ENCODE results near the gene RIT2. TPM values are rescaled to one million over a fixed set of nuclear protein-coding genes. Genes with fewer than 3 reads are reported as not detected.

Gene RIT2
- total and polyA plus RNA-seq, 2 of the 4 experiments (the other 2 are of a cell fraction) = not detected

- in situ Hi-C loops (cut with MboI; ENCODE audit: low sequenced_read_pairs) = no loop called here
Measured at GRCh38 chr18:43116699-43117294, 1.3 kb upstream of the RIT2 start.

More at GRCh38 chr18:43116699-43117294, 1.3 kb upstream of the RIT2 start:
- WGBS, 2 experiments (ENCODE audit: extremely low coverage in 2 of 2, insufficient read length in 1 of 2) = no CpG with 5 or more reads among the region's 2 CpGs
- no peak overlapping the region for H3K56ac ChIP-seq (ENCODE audit: extremely low read depth, insufficient read depth, low read length)
- DNase-seq = no peak
- TF ChIP-seq RCOR1 (IDR thresholded peaks at IDR 0.05; ENCODE audit: insufficient replicate concordance, low read length) (no peak), SMC3 (IDR thresholded peaks at IDR 0.05; ENCODE audit: low read depth, low read length) (no peak), BHLHE40 (IDR thresholded peaks at IDR 0.05; ENCODE audit: low read depth, low read length) (no peak), RAD21 (IDR thresholded peaks at IDR 0.05; ENCODE audit: low read length) (no peak), POLR2A (IDR thresholded peaks at IDR 0.05; ENCODE audit: low read depth, low read length) (no peak), RFX5 (IDR thresholded peaks at IDR 0.05; ENCODE audit: low read depth, low read length) (no peak), CTCF (conservative IDR thresholded peaks at IDR 0.05; ENCODE audit: low read depth, low read length) (no peak), NFE2L2 (IDR thresholded peaks at IDR 0.05; ENCODE audit: low read depth, low read length) (no peak), MAZ (IDR thresholded peaks at IDR 0.05; ENCODE audit: borderline replicate concordance, low read depth, low read length) (no peak), MXI1 (IDR thresholded peaks at IDR 0.05; ENCODE audit: borderline replicate concordance, low read depth, low read length) (no peak), FOS (IDR thresholded peaks at IDR 0.05; ENCODE audit: low read depth, low read length) (no peak), MAFK (IDR thresholded peaks at IDR 0.05; ENCODE audit: low read depth, low read length) (no peak), CEBPB (IDR thresholded peaks at IDR 0.05; ENCODE audit: low read depth, low read length) (no peak), CHD1 (IDR thresholded peaks at IDR 0.05; ENCODE audit: low read depth, low read length) (no peak)
- TF ChIP-seq, protein P1, sequence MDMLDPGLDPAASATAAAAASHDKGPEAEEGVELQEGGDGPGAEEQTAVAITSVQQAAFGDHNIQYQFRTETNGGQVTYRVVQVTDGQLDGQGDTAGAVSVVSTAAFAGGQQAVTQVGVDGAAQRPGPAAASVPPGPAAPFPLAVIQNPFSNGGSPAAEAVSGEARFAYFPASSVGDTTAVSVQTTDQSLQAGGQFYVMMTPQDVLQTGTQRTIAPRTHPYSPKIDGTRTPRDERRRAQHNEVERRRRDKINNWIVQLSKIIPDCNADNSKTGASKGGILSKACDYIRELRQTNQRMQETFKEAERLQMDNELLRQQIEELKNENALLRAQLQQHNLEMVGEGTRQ (IDR thresholded peaks at IDR 0.05; ENCODE audit: low read depth, low read length) = no peak
- TF ChIP-seq, protein P2, sequence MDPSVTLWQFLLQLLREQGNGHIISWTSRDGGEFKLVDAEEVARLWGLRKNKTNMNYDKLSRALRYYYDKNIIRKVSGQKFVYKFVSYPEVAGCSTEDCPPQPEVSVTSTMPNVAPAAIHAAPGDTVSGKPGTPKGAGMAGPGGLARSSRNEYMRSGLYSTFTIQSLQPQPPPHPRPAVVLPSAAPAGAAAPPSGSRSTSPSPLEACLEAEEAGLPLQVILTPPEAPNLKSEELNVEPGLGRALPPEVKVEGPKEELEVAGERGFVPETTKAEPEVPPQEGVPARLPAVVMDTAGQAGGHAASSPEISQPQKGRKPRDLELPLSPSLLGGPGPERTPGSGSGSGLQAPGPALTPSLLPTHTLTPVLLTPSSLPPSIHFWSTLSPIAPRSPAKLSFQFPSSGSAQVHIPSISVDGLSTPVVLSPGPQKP (IDR thresholded peaks at IDR 0.05; ENCODE audit: borderline replicate concordance, low read depth, low read length) = no peak
- H2BK15ac ChIP-seq (ENCODE audit: low read depth, low read length) = no peak overlapping the region
- dilution Hi-C loops (cut with HindIII; ENCODE audit: low sequenced_read_pairs, unreplicated experiment) (no loop called here), intact Hi-C loops (cut with micrococcal nuclease) (no loop called here)
- no peaks in the 10 kb centered on the region for H3K27me3 ChIP-seq (ENCODE audit: control insufficient read depth, insufficient read depth, low read length)
- no peak overlapping the region for H3K9ac ChIP-seq (ENCODE audit: low read depth, low read length)
- no peak overlapping the region for H2AK5ac ChIP-seq (ENCODE audit: low read depth, low read length)
- no peak overlapping the region for H3K18ac ChIP-seq (ENCODE audit: low read depth, low read length)
- no peak overlapping the region for H3K4ac ChIP-seq (ENCODE audit: low read depth, low read length)
- no peak overlapping the region for H3K4me3 ChIP-seq (ENCODE audit: insufficient read depth, low read depth, low read length)
- H4K20me1 ChIP-seq (ENCODE audit: insufficient read depth, low read length) = no peaks in the 10 kb centered on the region
- H3K23ac ChIP-seq (ENCODE audit: low read depth, low read length) = no peak overlapping the region
- H3K79me1 ChIP-seq (ENCODE audit: low read depth in 1 of 2, low read length in 2 of 2) = no peaks in the 10 kb centered on the region
- H4K8ac ChIP-seq (ENCODE audit: low read depth in 2 of 2, low read length in 2 of 2) = no peak overlapping the region
- no peak overlapping the region for H3K14ac ChIP-seq (replicated peaks; ENCODE audit: low read depth, low read length)
- H3K27ac ChIP-seq (ENCODE audit: insufficient read depth, low read length) = no peak overlapping the region
- H4K5ac ChIP-seq (ENCODE audit: low read depth, low read length) = no peak overlapping the region
- no peak for ATAC-seq (ENCODE audit: low read depth)
- CTCF ChIA-PET = interaction anchor here (0.9 kb wide), 1 partner anchor 42 kb away, joined by 3 read pairs; no protein-coding TSS in a partner anchor
- H3K4me1 ChIP-seq (ENCODE audit: control insufficient read depth, insufficient read depth, low read length) = no peaks in the 10 kb centered on the region
- no peak overlapping the region for H4K91ac ChIP-seq (ENCODE audit: insufficient read depth, low read depth, low read length)
- no peaks in the 10 kb centered on the region for H3K36me3 ChIP-seq (ENCODE audit: control insufficient read depth, insufficient read depth, low read length)
- no TSS peak for BruUV-seq (replicated peaks)
- POLR2A ChIA-PET (ENCODE audit: unreplicated experiment) = no interaction called here
- no peaks in the 10 kb centered on the region for H3K9me1 ChIP-seq (ENCODE audit: insufficient read depth, low read length)
- H3K9me3 ChIP-seq (ENCODE audit: control insufficient read depth, insufficient read depth, low read length) = no peaks in the 10 kb centered on the region; the same call in 1 of the 2 replicates
- H2BK5ac ChIP-seq (ENCODE audit: low read depth, low read length, poor library complexity, severe bottlenecking) = no peak overlapping the region
- H3K4me2 ChIP-seq (ENCODE audit: low read depth, low read length) = no peak overlapping the region
- no peak overlapping the region for H2AK9ac ChIP-seq (replicated peaks; ENCODE audit: low read depth, low read length, poor library complexity)
- no peak overlapping the region for H2BK120ac ChIP-seq (ENCODE audit: low read depth, low read length)
- H2BK20ac ChIP-seq (ENCODE audit: low read depth, low read length) = no peak overlapping the region
- no peak overlapping the region for H2AFZ ChIP-seq (replicated peaks; ENCODE audit: low read length, poor library complexity)
